NK-92 (cell line): ENCODE measurements around the gene BUB1.
"Not testable (repeated sequence)": the region's sequence is repeated elsewhere in the genome, so short reads cannot be mapped to it uniquely, and the experiment has no call there.

Experiments
- DNase-seq: peaks from one replicate; lab custom pipeline; 2025; ENCODE audit not compliant: unreplicated experiment; lab: John Stamatoyannopoulos, UW

Gene BUB1

GRCh38 chr2:110605057-110605456, 72.8 kb downstream of the BUB1 start:
- not testable (repeated sequence) for DNase-seq

- not testable (repeated sequence) for DNase-seq
Measured at GRCh38 chr2:110603917-110604591, 73.8 kb downstream of the BUB1 start.

GRCh38 chr2:110602139-110602538, 75.7 kb downstream of the BUB1 start:
- not testable (repeated sequence) for DNase-seq

GRCh38 chr2:110591973-110592372, 85.9 kb downstream of the BUB1 start:
- not testable (repeated sequence) for DNase-seq

GRCh38 chr2:110589677-110590330, 88.1 kb downstream of the BUB1 start:
- DNase-seq, result not testable (repeated sequence)

GRCh38 chr2:110588520-110588919, 89.3 kb downstream of the BUB1 start:
- not testable (repeated sequence) for DNase-seq
